Esophagus (tissue), 2 donors: ENCODE results near the gene TWSG1. TPM values are rescaled to one million over a fixed set of nuclear protein-coding genes. Genes with fewer than 3 reads are reported as not detected.
A peak's percentile ranks its signal among the peaks of the same experiment; 100 is the strongest.

Experiments
- H3K27ac ChIP-seq, 2 donors: one replicate each; pipeline ENCODE4 v1.5.1; 2013; ENCODE audit warnings: low read depth in 2 of 2, mild to moderate bottlenecking in 2 of 2, inconsistent platforms in 1 of 2, low read length in 1 of 2, moderate library complexity in 1 of 2
- H3K27me3 ChIP-seq, 2 donors: one replicate each; pipeline ENCODE4 v1.6.1; 2013; ENCODE audit warnings: low read length in 2 of 2, control low read depth in 1 of 2, mild to moderate bottlenecking in 1 of 2; ENCODE audit not compliant: insufficient read depth in 2 of 2, control insufficient read depth in 1 of 2
- H3K36me3 ChIP-seq, 2 donors: one replicate each; pipeline ENCODE4 v1.6.1; 2013; ENCODE audit warnings: low read length in 1 of 2; ENCODE audit not compliant: control insufficient read depth in 2 of 2, insufficient read depth in 2 of 2
- H3K4me1 ChIP-seq, 2 donors: one replicate each; pipeline ENCODE4 v1.6.1; 2013; ENCODE audit warnings: low read length in 1 of 2; ENCODE audit not compliant: control insufficient read depth in 2 of 2, insufficient read depth in 2 of 2
- H3K4me3 ChIP-seq, 2 donors: one replicate each; pipeline ENCODE4 v1.5.1; 2013; ENCODE audit warnings: low read length in 2 of 2, mild to moderate bottlenecking in 2 of 2, low read depth in 1 of 2, moderate library complexity in 1 of 2
- H3K9me3 ChIP-seq, 2 donors: one replicate each; pipeline ENCODE4 v1.6.1; 2013; ENCODE audit warnings: mild to moderate bottlenecking in 2 of 2, low read depth in 1 of 2, low read length in 1 of 2, moderate library complexity in 1 of 2; ENCODE audit not compliant: control insufficient read depth in 2 of 2, insufficient read depth in 1 of 2
- WGBS, 2 donors: extraction: QIAGEN DNeasy Blood & Tissue Kit; methylation state at CpG; one replicate each; pipeline ENCODE4 v1.1.7; 2013; 5-methylcytosine and 5-hydroxymethylcytosine counted together
- polyA plus RNA-seq, 2 donors: library from polyadenylated mRNA; stranded (reverse); fragments of 200-250 nt; gene quantifications; one replicate each; pipeline ENCODE4 v1.2.3, GENCODE V29; 2013
- donor health status: healthy with polysubstance abuse.
- donor health status: Bipolar disorder and iron deficiency.

The TWSG1 gene
- polyA plus RNA-seq, 2 donors, result 5.2 to 10.2 TPM

DNA sequence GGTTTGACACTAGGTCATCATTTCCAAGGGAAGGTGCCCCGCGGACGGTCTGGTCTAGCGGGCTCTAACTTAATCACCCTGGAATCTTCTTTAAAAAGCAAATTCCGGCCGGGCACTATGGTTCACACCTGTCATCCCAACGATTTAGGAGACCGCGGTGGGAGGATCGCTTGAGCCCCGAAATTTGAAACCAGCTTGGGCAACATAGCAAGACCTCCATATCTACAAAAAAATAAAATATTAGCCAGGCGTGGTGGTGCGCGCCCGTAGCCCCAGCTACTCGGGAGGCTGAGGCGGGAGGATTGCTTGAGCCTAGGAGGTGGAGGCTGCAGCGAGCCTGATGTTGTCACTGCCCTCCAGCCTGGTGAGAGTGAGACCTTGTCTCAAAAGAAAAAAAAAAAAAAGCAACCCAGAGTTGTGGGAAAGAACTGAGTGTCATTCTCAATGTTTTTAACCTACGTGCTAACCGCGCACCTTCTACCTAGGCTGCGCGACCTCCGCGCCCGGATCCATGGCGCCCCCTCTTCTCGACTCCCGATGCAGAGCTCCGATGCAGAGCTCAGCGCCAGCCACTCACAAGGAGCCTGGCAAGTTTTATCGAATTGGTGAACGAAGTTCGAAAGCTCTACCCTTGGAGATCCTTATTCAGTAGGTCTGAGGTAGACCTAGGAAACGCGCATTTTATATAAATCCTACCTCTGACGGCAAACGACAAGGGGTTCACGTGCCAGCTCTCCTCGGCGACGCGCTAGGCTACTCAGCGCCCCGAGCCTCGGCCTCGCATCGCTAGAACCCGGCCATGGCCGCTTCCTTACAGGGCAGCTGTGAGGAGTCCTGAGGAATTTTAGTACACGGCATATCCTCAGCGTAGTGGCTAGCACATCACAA is 888 bp upstream of the TWSG1 start:
- Histone ChIP-seq H3K4me3 (peak overlapping the region; percentile 55 to 70), H3K4me1 (no peaks in the 10 kb centered on the region), H3K36me3 (no peaks in the 10 kb centered on the region), H3K27me3 (no peaks in the 10 kb centered on the region), H3K27ac (peak overlapping the region; percentile 78 to 85), H3K9me3 (no peaks in the 10 kb centered on the region)
- 36 to 37% methylated on average over 52 of the region's 52 CpGs for WGBS, 2 donors

DNA sequence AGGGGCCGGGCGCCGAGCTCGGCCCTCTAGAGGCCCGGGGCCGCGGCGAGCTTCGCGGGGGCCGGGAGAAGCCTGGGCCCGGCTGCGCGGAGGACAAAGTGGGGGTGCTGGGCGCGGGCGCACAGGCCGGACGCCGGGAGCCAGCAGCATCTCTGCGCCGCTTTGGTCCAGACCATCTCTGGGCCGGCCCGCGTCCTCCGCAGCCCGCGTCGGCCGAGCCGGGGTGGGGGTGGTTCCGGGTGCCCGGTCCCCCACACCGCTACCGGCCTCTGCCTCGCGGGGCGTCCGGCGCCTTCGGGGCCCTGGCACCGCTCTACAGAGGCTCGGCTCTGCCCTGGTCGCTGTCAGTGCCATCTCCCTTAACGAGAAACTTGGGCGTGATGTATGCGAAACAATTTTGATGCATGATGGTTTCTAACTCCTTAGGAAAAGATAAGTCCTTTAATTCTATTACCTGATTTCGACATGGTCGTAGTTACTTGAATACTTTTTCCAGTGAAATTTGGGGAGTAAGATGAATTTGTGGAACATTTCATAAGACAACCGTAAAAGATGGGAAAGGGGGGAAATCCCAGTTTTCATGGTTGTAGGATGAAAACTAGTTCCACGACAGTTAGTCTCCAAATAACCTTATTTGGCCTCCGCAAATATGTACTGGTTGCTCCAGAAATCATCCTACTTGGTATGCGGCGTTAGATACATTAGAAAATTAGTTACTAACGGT is 562 bp downstream of the TWSG1 start:
- Histone ChIP-seq H3K27me3 (no peaks in the 10 kb centered on the region), H3K9me3 (no peaks in the 10 kb centered on the region), H3K4me3 (peak overlapping the region; percentile 70 to 79), H3K27ac (peak overlapping the region; percentile 83 to 85), H3K4me1 (no peaks in the 10 kb centered on the region), H3K36me3 (no peaks in the 10 kb centered on the region)
- whole genome bisulfite sequencing, 2 donors, result 3% methylated on average over 46 to 55 of the region's 55 CpGs

DNA sequence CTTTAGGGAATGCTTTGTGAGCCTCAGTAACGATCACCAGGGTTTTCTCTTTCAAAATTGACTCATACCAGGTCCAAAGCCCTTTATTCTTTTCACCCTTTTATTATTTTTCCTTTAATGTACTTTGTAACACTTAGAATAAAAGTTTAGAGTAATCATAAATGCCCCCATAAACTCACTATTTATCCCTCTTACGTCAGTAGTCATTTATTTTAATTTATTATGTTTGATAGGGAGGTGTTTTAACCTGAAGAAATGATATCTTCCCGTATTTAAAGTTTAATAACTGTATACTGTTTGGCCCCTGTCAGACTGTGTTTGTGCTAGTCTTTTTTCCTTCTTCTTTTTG is 1.1 kb downstream of the TWSG1 start:
- Histone ChIP-seq H3K9me3 (no peaks in the 10 kb centered on the region), H3K4me3 (peak overlapping the region in 1 of 2 donors; percentile 70), H3K27ac (peak overlapping the region in 1 of 2 donors; percentile 83), H3K27me3 (no peaks in the 10 kb centered on the region), H3K36me3 (no peaks in the 10 kb centered on the region), H3K4me1 (no peaks in the 10 kb centered on the region)
- WGBS, 2 donors, result 29 to 35% methylated on average over 3 of the region's 3 CpGs

DNA sequence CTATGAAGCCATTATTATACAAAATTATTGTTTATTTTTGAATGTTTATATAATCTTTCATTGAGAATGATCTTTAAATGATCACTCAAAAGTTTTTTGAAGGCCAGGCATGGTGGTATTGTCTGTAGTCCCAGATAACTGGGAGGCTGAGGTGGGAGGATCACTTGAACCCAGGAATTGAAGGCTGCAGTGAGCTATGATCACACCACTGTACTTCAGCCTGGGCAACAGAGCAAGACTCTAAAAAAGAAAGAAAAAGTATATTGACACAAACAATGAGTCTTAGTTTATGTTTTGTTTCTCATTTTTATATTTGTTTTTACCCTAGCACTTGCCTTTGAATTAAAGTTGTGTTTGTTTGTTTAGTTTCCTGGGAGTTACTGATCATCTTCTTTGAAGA is 2.3 kb downstream of the TWSG1 start:
- no peaks in the 10 kb centered on the region for H3K4me1 ChIP-seq
- H3K27ac ChIP-seq, result no peak overlapping the region
- H3K4me3 ChIP-seq, result no peak overlapping the region
- H3K9me3 ChIP-seq, result no peaks in the 10 kb centered on the region
- no peaks in the 10 kb centered on the region for H3K36me3 ChIP-seq
- no peaks in the 10 kb centered on the region for H3K27me3 ChIP-seq

DNA sequence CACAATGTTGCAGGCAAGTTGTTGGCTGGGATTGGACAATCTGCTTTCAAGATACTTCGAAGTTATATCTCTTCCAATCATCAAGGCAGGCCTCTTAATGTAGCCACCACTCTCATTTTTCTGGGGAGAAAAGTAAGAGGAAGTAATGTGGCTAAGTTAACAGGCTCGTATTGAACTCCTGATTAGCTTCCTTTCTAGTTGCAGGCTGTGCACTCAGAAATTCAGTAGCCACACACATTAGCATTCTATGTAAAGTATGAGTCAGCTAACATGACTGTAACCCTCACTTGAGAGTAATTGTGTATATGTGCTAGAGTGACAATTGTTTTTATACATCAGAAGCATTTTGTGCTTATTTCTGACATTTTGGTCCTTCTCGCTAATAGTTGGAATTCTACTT is 3.3 kb downstream of the TWSG1 start:
- H3K27me3 ChIP-seq, result no peaks in the 10 kb centered on the region
- no peaks in the 10 kb centered on the region for H3K9me3 ChIP-seq
- H3K36me3 ChIP-seq, result no peaks in the 10 kb centered on the region
- H3K4me3 ChIP-seq, result no peak overlapping the region
- no peaks in the 10 kb centered on the region for H3K4me1 ChIP-seq
- WGBS, 2 donors, result 57 to 72% methylated on average over 3 of the region's 3 CpGs
- H3K27ac ChIP-seq, result no peak overlapping the region

DNA sequence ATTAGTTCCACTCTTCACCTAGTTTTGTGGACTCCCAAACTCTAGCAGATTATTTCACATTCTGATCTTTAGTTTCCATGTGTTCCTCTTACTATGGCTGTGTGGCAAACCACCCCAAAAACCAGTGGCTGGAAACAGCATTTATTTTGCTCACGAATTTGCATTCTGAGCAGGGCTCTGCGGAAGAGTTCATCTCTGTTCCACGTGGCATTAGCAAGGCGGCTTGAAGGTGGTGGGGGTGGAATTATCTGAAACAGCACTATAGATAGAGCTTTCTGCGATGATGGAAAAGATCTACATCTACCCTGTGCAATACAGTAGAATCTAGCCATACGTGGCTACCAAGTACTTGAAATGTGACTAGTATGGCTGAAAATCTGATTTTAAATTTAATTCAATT is 5.9 kb downstream of the TWSG1 start:
- 95 to 96% methylated on average over 6 of the region's 6 CpGs for WGBS, 2 donors
- Histone ChIP-seq H3K4me1 (no peaks in the 10 kb centered on the region), H3K36me3 (no peaks in the 10 kb centered on the region), H3K9me3 (no peaks in the 10 kb centered on the region), H3K27ac (no peak overlapping the region), H3K4me3 (no peak overlapping the region), H3K27me3 (no peaks in the 10 kb centered on the region)

DNA sequence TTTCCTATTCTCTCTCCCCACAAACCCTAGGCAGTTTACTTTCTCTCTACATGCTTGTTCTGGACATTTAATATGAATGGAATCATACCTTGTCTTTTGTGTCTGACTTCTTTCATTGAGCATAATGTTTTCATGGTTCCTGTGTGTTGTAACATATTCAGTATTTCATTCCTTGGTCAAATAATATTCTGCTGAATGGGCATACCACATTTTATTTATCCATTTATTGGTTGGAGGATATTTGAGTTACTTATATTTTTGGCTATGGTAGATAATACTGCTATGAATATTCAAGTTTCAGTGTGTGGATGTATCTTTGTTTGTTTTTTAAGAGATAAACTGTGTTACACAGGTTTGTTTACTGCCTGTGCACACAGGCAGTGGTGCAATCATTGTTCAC is 9.0 kb downstream of the TWSG1 start:
- no peaks in the 10 kb centered on the region for H3K4me1 ChIP-seq
- H3K27me3 ChIP-seq, result no peaks in the 10 kb centered on the region
- no peaks in the 10 kb centered on the region for H3K9me3 ChIP-seq
- no peak overlapping the region for H3K27ac ChIP-seq
- H3K4me3 ChIP-seq, result no peak overlapping the region
- no peaks in the 10 kb centered on the region for H3K36me3 ChIP-seq

DNA sequence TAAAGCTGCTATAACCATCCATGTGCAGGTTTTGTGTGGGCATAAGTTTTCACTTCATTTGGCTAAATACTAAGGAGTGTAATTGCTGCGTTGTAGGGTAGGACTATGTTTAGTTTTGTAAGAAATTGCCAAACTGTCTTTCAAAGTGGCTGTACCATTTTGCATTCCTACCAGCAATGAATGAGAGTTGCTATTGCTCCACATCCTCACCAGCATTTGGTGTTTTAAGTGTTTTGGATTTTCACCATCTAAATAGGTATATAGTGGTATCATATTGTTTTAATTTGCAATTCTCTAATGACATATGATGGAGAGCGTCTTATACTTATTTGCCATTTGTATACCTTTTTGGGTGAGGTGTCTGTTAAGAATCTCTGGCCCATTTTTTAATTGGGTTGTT is 12.2 kb downstream of the TWSG1 start:
- WGBS, 2 donors, result 93 to 94% methylated on average over 2 of the region's 2 CpGs
- Histone ChIP-seq H3K27me3 (no peaks in the 10 kb centered on the region), H3K4me1 (no peaks in the 10 kb centered on the region), H3K4me3 (no peak overlapping the region), H3K9me3 (no peaks in the 10 kb centered on the region), H3K36me3 (no peaks in the 10 kb centered on the region), H3K27ac (no peak overlapping the region)

DNA sequence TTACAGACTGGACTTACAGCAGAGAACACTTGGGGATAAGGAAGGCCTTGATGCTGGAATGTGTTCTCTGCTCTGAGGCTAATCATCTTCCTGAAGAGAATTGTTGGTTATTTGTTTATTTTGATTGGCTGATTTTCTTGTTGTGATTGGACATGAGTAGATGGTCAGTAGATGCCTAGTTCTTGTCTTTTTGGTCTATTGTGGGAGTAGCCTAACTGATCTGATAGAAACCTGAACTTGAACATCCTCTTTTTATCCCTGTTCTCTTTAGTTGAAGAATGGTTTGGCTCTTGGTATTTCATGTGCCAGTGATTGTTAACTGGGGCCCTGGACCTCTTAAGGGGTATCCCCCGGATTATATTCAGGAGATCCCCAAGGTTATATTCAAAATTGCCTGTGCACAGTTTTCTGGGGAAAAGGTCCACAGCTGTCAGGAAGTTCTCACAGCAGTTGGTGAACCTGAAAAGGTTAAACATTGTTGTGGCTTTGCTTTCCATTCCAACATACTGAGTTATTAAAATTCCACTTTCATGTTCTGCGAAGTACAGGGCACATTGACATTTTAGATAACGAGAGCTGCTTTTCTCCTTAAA is 13.6 kb downstream of the TWSG1 start:
- H3K27ac ChIP-seq, result no peak overlapping the region
- H3K9me3 ChIP-seq, result no peaks in the 10 kb centered on the region
- WGBS, 2 donors, result 51 to 68% methylated on average over 3 of the region's 3 CpGs

More for the DNA sequence above, 13.6 kb downstream of the TWSG1 start:
- H3K4me1 ChIP-seq, result no peaks in the 10 kb centered on the region
- H3K27me3 ChIP-seq, result no peaks in the 10 kb centered on the region
- H3K36me3 ChIP-seq, result no peaks in the 10 kb centered on the region
- H3K4me3 ChIP-seq, result no peak overlapping the region
